Measurements from ENCODE around the gene ATP2B2. TPM values are rescaled to one million over a fixed set of nuclear protein-coding genes. Genes with fewer than 3 reads are reported as not detected.

The ATP2B2 gene
- total and polyA plus RNA-seq, 2 donors (not counting 1 experiment from before 2014, with no cell fraction given), result not detected

- Histone ChIP-seq H3K79me2 (ENCODE audit: control insufficient read depth, insufficient read depth, low read length) (no peaks in the 10 kb centered on the region), H2AFZ (ENCODE audit: insufficient read depth, low read depth, low read length, poor library complexity, severe bottlenecking) (no peak overlapping the region), H3K9ac (ENCODE audit: low read length) (no peak overlapping the region), H3K27ac (ENCODE audit: low read length in 2 of 2) (no peak overlapping the region), H3K9me3 (ENCODE audit: control extremely low read depth in 1 of 3, control insufficient read depth in 2 of 3, insufficient read depth in 1 of 3, low read length in 2 of 3) (no peaks in the 10 kb centered on the region), H3K4me3 (ENCODE audit: control extremely low read depth in 1 of 5, extremely low read depth in 1 of 5, insufficient read depth in 1 of 5, low read depth in 2 of 5, low read length in 4 of 5) (no peak overlapping the region), H4K20me1 (ENCODE audit: control insufficient read depth, insufficient read depth, low read length, poor library complexity, severe bottlenecking) (no peaks in the 10 kb centered on the region), H3K4me2 (replicated peaks; ENCODE audit: low read depth, low read length, poor library complexity, severe bottlenecking) (no peak overlapping the region), H3K4me1 (ENCODE audit: control insufficient read depth in 2 of 2, insufficient read depth in 2 of 2, low read length in 2 of 2) (no peaks in the 10 kb centered on the region), H3K36me3 (replicated peaks in 1 of 2; ENCODE audit: control extremely low read depth in 1 of 2, control insufficient read depth in 1 of 2, extremely low read depth in 1 of 2, insufficient read depth in 2 of 2, low read length in 1 of 2) (no peaks in the 10 kb centered on the region), H3K27me3 (replicated peaks in 1 of 4; ENCODE audit: control extremely low read depth in 1 of 4, control insufficient read depth in 3 of 4, insufficient read depth in 4 of 4, low read length in 3 of 4) (no peaks in the 10 kb centered on the region)
- H3K9me3 Mint-ChIP-seq (ENCODE audit: insufficient read depth), result no peaks in the 10 kb centered on the region
- no peak overlapping the region for H3K27ac Mint-ChIP-seq
- DNase-seq (no peak), ATAC-seq (ENCODE audit: low read depth) (no peak)
- CTCF ChIA-PET, result interaction anchor here (0.6 kb wide), 1 partner anchor 8 kb away, joined by 4 read pairs; no protein-coding TSS in a partner anchor
- peaks cover 4% of the 10 kb centered on the region for H3K4me1 Mint-ChIP-seq
- no peak for TF ChIP-seq EZH2 (IDR thresholded peaks at IDR 0.05; ENCODE audit: borderline replicate concordance, insufficient read depth, low read depth, low read length, poor library complexity, severe bottlenecking)
- no peak for TF ChIP-seq CTCF (IDR thresholded peaks at IDR 0.05)
- WGBS (ENCODE audit: insufficient coverage), result 90% methylated on average over 3 of the region's 6 CpGs
- intact Hi-C loops (cut with micrococcal nuclease), result no loop called here
- POLR2A ChIA-PET, result no interaction called here
- no peak overlapping the region for H3K4me3 Mint-ChIP-seq
- H3K27me3 Mint-ChIP-seq, result peaks cover 6% of the 10 kb centered on the region
Observed at GRCh38 chr3:10512687-10513086, 7.3 kb upstream of the ATP2B2 start.

GRCh38 chr3:10511809-10512494 lies 6.6 kb upstream of the ATP2B2 start:
- POLR2A ChIA-PET, result no interaction called here
- H3K79me2 ChIP-seq (ENCODE audit: control insufficient read depth, insufficient read depth, low read length), result no peaks in the 10 kb centered on the region
- no peaks in the 10 kb centered on the region for H3K4me1 ChIP-seq (ENCODE audit: control insufficient read depth in 2 of 2, insufficient read depth in 2 of 2, low read length in 2 of 2)
- H3K4me3 Mint-ChIP-seq, result no peak overlapping the region
- DNase-seq, result no peak
- no peaks in the 10 kb centered on the region for H3K9me3 Mint-ChIP-seq (ENCODE audit: insufficient read depth)
- no peak overlapping the region for H2AFZ ChIP-seq (ENCODE audit: insufficient read depth, low read depth, low read length, poor library complexity, severe bottlenecking)
- no peaks in the 10 kb centered on the region for H4K20me1 ChIP-seq (ENCODE audit: control insufficient read depth, insufficient read depth, low read length, poor library complexity, severe bottlenecking)
- no peak overlapping the region for H3K4me2 ChIP-seq (replicated peaks; ENCODE audit: low read depth, low read length, poor library complexity, severe bottlenecking)
- H3K27me3 ChIP-seq (replicated peaks in 1 of 4; ENCODE audit: control extremely low read depth in 1 of 4, control insufficient read depth in 3 of 4, insufficient read depth in 4 of 4, low read length in 3 of 4), result no peaks in the 10 kb centered on the region
- H3K27me3 Mint-ChIP-seq, result peaks cover 6% of the 10 kb centered on the region
- no peak overlapping the region for H3K4me3 ChIP-seq (ENCODE audit: control extremely low read depth in 1 of 5, extremely low read depth in 1 of 5, insufficient read depth in 1 of 5, low read depth in 2 of 5, low read length in 4 of 5)
- H3K27ac Mint-ChIP-seq, result no peak overlapping the region
- no peaks in the 10 kb centered on the region for H3K9me3 ChIP-seq (ENCODE audit: control extremely low read depth in 1 of 3, control insufficient read depth in 2 of 3, insufficient read depth in 1 of 3, low read length in 2 of 3)
- no peak overlapping the region for H3K27ac ChIP-seq (ENCODE audit: low read length in 2 of 2)
- CTCF ChIA-PET, result interaction anchor here (0.6 kb wide), 1 partner anchor 9 kb away, joined by 4 read pairs; no protein-coding TSS in a partner anchor
- no peak for ATAC-seq (ENCODE audit: low read depth)
- TF ChIP-seq EZH2 (IDR thresholded peaks at IDR 0.05; ENCODE audit: borderline replicate concordance, insufficient read depth, low read depth, low read length, poor library complexity, severe bottlenecking) (no peak), CTCF (IDR thresholded peaks at IDR 0.05) (no peak)
- WGBS (ENCODE audit: insufficient coverage), result 77% methylated on average over 4 of the region's 7 CpGs
- intact Hi-C loops (cut with micrococcal nuclease), result no loop called here
- no peaks in the 10 kb centered on the region for H3K36me3 ChIP-seq (replicated peaks in 1 of 2; ENCODE audit: control extremely low read depth in 1 of 2, control insufficient read depth in 1 of 2, extremely low read depth in 1 of 2, insufficient read depth in 2 of 2, low read length in 1 of 2)
- H3K9ac ChIP-seq (ENCODE audit: low read length), result no peak overlapping the region
- H3K4me1 Mint-ChIP-seq, result no peaks in the 10 kb centered on the region

Measured in B cell (primary cell).